K562 (cell line): ENCODE measurements around the gene USP49. TPM values are rescaled to one million over a fixed set of nuclear protein-coding genes. Genes with fewer than 3 reads are reported as not detected.

Experiments used
- FIP1L1 ChIP-seq: fragments of 200-400 bp; formaldehyde crosslinking; IDR thresholded peaks from 2 replicates; pipeline ENCODE4 v1.6.1; 2018; ENCODE audit warnings: mild to moderate bottlenecking, low read depth, low read length; ENCODE audit not compliant: poor library complexity, severe bottlenecking
- FOXO4 ChIP-seq: fragments of 450-650 bp; formaldehyde crosslinking; IDR thresholded peaks from 2 replicates; pipeline ENCODE4 v1.4.0; 2020; ENCODE audit warnings: mild to moderate bottlenecking, moderate library complexity
- GTF2A2 ChIP-seq: IDR thresholded peaks from 2 replicates; pipeline ENCODE4 v1.6.1; 2016; ENCODE audit warnings: mild to moderate bottlenecking, missing genetic modification characterization, missing compliant biosample characterization
- HMGN3 ChIP-seq: IDR thresholded peaks from 2 replicates; pipeline ENCODE4 v1.6.1; 2011; ENCODE audit warnings: borderline replicate concordance, low read depth, mild to moderate bottlenecking, mixed read lengths, low read length; ENCODE audit not compliant: insufficient read length; ENCODE audit errors: extremely low read depth
- KAT8 ChIP-seq: fragments of 450-650 bp; IDR thresholded peaks from 2 replicates; pipeline ENCODE4 v1.6.1; 2016; ENCODE audit warnings: low read depth, mild to moderate bottlenecking
- MCM2 ChIP-seq: fragments of 450-650 bp; IDR thresholded peaks from 2 replicates; pipeline ENCODE4 v1.6.1; 2017; ENCODE audit warnings: low read depth, mild to moderate bottlenecking
- NFXL1 ChIP-seq: fragments of 450-650 bp; formaldehyde crosslinking; IDR thresholded peaks from 2 replicates; pipeline ENCODE4 v1.4.0; 2021; ENCODE audit warnings: mild to moderate bottlenecking
- PTRF ChIP-seq: fragments of 450-650 bp; IDR thresholded peaks from 2 replicates; pipeline ENCODE4 v1.6.1; 2016; ENCODE audit warnings: mild to moderate bottlenecking, missing genetic modification characterization, missing compliant biosample characterization
- SOX6 ChIP-seq: fragments of 450-650 bp; IDR thresholded peaks from 2 replicates; pipeline ENCODE4 v1.6.1; 2014; ENCODE audit warnings: mild to moderate bottlenecking
- TOE1 ChIP-seq, 2 experiments: fragments of 450-650 bp in 1 of 2; sonication (generic) in 1 of 2; formaldehyde crosslinking in 1 of 2; IDR thresholded peaks; 2 replicates each; pipeline versions ENCODE4 v1.7.1 to v1.8.0; 2016 to 2022; ENCODE audit warnings: borderline replicate concordance in 2 of 2, mild to moderate bottlenecking in 2 of 2, antibody characterized with exemption in 1 of 2, inconsistent platforms in 1 of 2, low read depth in 1 of 2, missing genetic modification reagents in 1 of 2, moderate library complexity in 1 of 2
- ZNF232 ChIP-seq: sonication (generic); formaldehyde crosslinking; IDR thresholded peaks from 2 replicates; pipeline ENCODE4 v1.8.0; 2022; ENCODE audit warnings: mild to moderate bottlenecking, missing genetic modification reagents
- ZNF318 ChIP-seq, 2 experiments: fragments of 450-650 bp; IDR thresholded peaks; 2 replicates each; pipeline ENCODE4 v1.6.1; 2016; ENCODE audit warnings: mild to moderate bottlenecking in 2 of 2, borderline replicate concordance in 1 of 2, low read depth in 1 of 2, moderate library complexity in 1 of 2
- ZNF445 ChIP-seq: fragments of 250-450 bp; sonication (Bioruptor Pico); IDR thresholded peaks from 2 replicates; pipeline ENCODE4 v1.4.0; 2020; ENCODE audit warnings: low read depth, mild to moderate bottlenecking, moderate library complexity
- ZSCAN29 ChIP-seq: fragments of 450-650 bp; IDR thresholded peaks from 2 replicates; pipeline ENCODE4 v1.6.1; 2017
- polyA plus RNA-seq, 8 experiments: library from polyadenylated mRNA; depleted of rRNA in 4 of 8; stranded (reverse) in 5 of 8; unstranded in 3 of 8; fragments of >200 nt; fragmentation: Nextera tagmentation in 2 of 8; fragmentation: Illumina TruSeq in 1 of 8; extraction: Ambion mirVana in 2 of 8; extraction: Trizol in 1 of 8; gene quantifications; 2 replicates each; pipeline versions ENCODE4 v1.2.1 to v1.2.3, GENCODE V29; 2011 to 2014; ENCODE audit warnings: inconsistent platforms in 1 of 8, missing spikeins in 1 of 8
- total RNA-seq, 7 experiments: library from RNA; depleted of rRNA in 6 of 7; stranded (reverse); fragments of >200 nt in 6 of 7; fragmentation: Illumina TruSeq in 2 of 7; extraction: Trizol in 2 of 7; gene quantifications; 2 replicates each; pipeline versions ENCODE4 v1.2.1 to v1.2.3, GENCODE V29; 2011 to 2021; ENCODE audit warnings: low replicate concordance in 1 of 7

USP49 gene
- total and polyA plus RNA-seq, 9 of the 15 experiments (the other 6 are each of a cell fraction or from before 2014, with no cell fraction given), result 1.0 to 9.9 (median 6.5) TPM

GRCh38 chr6:41920921-41921711 is 25.9 kb upstream of the USP49 start, which contains the start of the genes BYSL and MED20 (continued):
- peak in 1 of 2 experiments; percentile 17; a peak in 1 of 4 replicates for TF ChIP-seq ZNF318 (IDR thresholded peaks at IDR 0.05; ENCODE audit: borderline replicate concordance in 1 of 2, low read depth in 1 of 2)
- TF ChIP-seq PTRF (tag), result no peak
- TF ChIP-seq HMGN3, result peak; percentile 35
- no peak for TF ChIP-seq ZNF445 (CRISPR knock-in tag)
- no peak for TF ChIP-seq NFXL1 (CRISPR knock-in tag)
- TF ChIP-seq ZSCAN29, result no peak
- peak; percentile 59; the same call in 1 of the 2 replicates for TF ChIP-seq TOE1 (IDR thresholded peaks at IDR 0.05; ENCODE audit: borderline replicate concordance)
- TF ChIP-seq TOE1 (CRISPR knock-in tag; IDR thresholded peaks at IDR 0.05; ENCODE audit: borderline replicate concordance, low read depth), result no peak
- TF ChIP-seq MCM2, result no peak
- TF ChIP-seq KAT8, result no peak
- no peak for TF ChIP-seq FIP1L1
- no peak for TF ChIP-seq ZNF232 (CRISPR knock-in tag)
- TF ChIP-seq GTF2A2 (tag), result no peak
- no peak for TF ChIP-seq FOXO4
- TF ChIP-seq SOX6, result no peak
